ENCODE measurements around the gene CDCA5.
"Not testable (repeated sequence)": the region's sequence is repeated elsewhere in the genome, so short reads cannot be mapped to it uniquely, and the experiment has no call there.

The CDCA5 gene

GRCh38 chr11:65118891-65119669 is 35.2 kb upstream of the CDCA5 start:
- DNase-seq (ENCODE audit: low spot score) = not testable (repeated sequence)

DNA sequence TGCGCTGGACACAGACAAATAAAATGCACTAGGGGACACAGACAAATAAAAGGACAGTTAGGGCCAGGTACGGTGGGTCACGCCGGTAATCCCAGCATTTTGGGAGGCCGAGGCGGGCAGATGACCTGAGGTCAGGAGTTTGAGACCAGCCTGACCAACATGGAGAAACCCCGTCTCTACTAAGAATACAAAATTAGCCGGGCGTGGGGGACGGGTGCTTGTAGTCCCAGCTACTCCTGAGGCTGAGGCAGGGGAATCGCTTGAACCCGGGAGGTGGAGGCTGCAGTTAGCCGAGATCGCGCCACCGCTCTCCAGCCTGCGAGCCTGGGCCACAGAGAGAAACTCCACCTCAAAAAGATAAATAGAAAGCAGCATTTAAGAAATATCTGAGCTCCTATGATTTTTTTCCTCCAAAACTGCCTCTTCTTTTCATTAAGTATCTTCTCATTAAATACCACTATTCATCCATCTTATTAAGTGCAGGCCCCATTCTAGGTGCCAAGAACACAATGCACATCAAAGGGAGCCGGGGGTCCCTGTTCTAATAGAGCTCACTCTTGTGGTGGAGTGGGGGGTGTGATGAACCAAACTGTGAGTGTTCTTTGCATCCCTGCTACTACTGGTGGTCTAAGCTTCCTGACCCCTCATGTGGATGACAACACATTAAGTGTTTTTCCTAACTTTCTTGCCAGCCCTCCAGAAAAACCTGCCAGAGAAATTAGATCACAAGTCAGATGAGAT is 34.4 kb upstream of the CDCA5 start:
- DNase-seq (ENCODE audit: low spot score) = no peak

- DNase-seq (ENCODE audit: low spot score) = peak; percentile 85
Observed at GRCh38 chr11:65117206-65118096, 33.6 kb upstream of the CDCA5 start, which contains the start of gene ZNHIT2. ZNHIT2 (minus strand) TSS chr11:65117701; CDS start chr11:65117653, 48 bp downstream.

- no peak for DNase-seq (ENCODE audit: low spot score)
Observed at GRCh38 chr11:65116370-65117205, 32.7 kb upstream of the CDCA5 start.

DNA sequence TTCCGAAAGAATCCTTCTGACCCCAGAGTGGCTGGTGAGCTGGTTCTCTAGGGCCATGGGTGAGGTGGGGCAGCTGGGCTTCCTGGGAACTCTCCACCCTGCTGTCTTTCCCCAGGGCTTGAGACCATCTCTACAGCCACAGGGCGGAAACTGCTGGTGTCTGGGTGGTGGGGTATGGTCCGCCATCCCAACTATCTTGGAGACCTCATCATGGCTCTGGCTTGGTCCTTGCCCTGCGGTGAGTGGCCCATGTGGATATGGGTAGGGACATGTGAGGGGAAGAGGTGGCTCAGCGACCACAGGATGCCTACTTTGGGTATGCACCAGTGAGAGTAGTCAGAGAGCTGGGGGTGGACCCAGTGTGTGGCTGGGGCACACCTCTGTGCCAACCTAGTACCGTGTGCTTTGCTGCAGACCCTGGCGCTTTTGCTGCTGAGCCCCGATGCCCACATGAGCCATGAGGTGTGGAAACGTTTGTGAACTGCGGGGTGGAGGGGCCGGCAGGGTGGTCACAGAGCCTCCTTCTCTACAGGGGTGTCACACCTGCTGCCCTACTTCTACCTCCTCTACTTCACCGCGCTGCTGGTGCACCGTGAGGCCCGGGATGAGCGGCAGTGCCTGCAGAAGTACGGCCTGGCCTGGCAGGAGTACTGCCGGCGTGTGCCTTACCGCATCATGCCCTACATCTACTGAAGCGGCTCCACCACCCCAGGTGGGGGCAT is 31.7 kb upstream of the CDCA5 start:
- no peak for DNase-seq (ENCODE audit: low spot score)

GRCh38 chr11:65114538-65115171 is 30.8 kb upstream of the CDCA5 start:
- DNase-seq (ENCODE audit: low spot score) = no peak

- DNase-seq (ENCODE audit: low spot score) = no peak
Observed at GRCh38 chr11:65113839-65114238, 30.0 kb upstream of the CDCA5 start.

GRCh38 chr11:65113361-65113756 is 29.5 kb upstream of the CDCA5 start:
- no peak for DNase-seq (ENCODE audit: low spot score)

DNA sequence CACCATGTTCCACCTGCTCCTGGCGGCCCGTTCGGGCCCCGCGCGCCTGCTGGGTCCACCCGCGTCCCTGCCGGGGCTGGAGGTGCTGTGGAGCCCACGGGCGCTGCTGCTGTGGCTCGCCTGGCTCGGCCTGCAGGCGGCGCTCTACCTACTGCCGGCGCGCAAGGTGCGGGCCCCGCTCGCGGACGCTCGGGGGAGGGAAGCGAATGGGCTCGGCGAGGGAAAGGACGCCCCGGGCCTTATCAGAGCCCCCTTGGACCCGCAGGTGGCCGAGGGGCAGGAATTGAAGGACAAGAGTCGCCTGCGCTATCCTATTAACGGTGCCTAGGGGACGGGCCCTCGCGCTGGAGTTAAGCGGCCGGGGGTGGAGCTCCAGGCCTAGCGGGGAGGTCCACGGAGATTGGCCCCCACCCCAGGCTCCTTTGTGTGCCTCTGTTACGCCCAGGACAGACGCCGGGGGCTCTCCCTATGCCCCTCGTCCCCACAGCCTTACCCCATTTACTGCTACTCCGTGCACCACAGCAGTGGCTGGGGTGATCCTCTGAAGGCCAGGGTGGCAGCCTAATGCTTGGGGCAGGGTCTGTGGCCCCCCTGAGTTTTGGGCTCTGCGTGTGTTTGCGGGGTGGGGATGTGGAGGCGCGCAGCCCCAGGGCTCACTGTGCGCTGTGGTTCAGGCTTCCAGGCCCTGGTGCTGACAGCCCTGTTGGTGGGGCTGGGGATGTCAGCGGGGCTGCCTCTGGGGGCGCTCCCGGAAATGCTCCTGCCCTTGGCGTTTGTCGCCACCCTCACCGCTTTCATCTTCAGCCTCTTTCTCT is 28.9 kb upstream of the CDCA5 start:
- DNase-seq (ENCODE audit: low spot score) = peak; percentile 61

DNA sequence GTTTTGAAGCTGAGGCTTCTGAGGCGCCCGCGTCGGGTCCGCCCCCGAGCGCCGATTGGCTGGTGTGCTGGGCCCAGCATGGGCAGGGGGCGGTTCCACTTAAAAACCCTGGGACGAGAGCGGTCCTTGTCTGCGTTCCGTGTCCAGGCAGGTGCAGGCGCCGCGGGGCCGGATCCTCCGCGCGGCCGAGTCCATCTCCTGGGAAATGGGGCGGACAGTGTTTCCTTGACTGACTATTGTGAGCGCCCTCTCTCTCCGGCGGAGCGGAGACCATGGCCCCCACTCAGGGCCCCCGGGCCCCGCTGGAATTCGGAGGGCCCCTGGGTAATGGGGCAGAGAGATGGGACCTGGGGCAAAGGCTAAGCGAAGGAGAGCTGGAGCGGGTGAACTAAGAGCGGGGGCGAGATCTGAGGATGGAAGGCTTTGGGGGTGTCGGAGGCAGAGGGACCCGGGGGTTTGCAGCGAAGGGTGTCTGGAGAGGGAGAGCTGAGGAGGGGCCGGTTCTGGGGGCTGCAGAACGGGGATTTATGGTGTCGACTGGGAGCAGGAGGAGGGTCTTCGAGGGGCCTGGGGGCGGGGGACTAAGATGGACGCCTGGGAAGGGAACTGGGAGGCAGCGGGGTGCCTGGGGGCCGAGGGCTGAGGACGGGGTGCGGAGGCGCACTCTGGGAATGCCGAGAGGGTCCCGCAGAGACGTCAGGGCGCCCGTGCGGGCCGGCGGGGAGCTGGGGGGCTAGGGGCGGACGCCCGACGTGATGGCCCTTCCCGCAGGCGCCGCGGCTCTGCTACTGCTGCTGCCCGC is 28.1 kb upstream of the CDCA5 start, which contains the start of gene TM7SF2:
Gene TM7SF2 (plus strand): TSS at position 129 of the 802 bp plus-strand sequence. CDS start 144 bp downstream, at position 273.
- peak; percentile 96 for DNase-seq (ENCODE audit: low spot score)

DNA sequence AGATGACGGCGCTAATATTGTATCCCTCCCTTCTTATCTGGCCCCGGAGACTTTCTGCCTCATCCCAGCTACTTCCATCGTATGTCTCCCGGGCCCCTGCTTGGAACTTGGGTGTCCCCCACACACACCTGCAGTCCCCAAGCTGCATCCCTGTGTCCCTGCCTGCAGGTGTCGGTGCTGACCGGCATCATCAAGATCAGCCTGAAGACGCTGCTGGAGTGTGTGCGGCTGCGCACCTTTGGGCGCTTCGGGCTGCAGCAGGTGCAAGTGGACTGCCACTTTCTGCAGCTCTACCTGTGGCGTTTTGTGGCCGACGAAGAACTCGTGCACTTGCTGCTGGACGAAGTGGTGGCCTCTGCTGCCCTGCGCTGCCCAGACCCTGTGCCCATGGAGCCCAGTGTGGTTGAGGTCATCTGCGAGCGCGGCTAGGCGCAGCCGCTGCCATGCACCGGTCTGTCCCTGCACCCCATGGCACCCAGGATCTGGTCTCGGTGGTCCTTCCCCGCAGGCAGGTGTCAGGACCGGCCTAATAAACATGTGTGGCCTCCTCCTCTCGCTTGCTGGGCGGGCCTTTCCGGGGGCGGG is 27.4 kb upstream of the CDCA5 start:
- DNase-seq (ENCODE audit: low spot score) = no peak

GRCh38 chr11:65110354-65110861 is 26.6 kb upstream of the CDCA5 start:
- DNase-seq (ENCODE audit: low spot score) = peak; percentile 87

GRCh38 chr11:65109231-65110198 is 25.7 kb upstream of the CDCA5 start:
- no peak for DNase-seq (ENCODE audit: low spot score)

- no peak for DNase-seq (ENCODE audit: low spot score)
Observed at GRCh38 chr11:65108469-65109123, 24.8 kb upstream of the CDCA5 start.

DNA sequence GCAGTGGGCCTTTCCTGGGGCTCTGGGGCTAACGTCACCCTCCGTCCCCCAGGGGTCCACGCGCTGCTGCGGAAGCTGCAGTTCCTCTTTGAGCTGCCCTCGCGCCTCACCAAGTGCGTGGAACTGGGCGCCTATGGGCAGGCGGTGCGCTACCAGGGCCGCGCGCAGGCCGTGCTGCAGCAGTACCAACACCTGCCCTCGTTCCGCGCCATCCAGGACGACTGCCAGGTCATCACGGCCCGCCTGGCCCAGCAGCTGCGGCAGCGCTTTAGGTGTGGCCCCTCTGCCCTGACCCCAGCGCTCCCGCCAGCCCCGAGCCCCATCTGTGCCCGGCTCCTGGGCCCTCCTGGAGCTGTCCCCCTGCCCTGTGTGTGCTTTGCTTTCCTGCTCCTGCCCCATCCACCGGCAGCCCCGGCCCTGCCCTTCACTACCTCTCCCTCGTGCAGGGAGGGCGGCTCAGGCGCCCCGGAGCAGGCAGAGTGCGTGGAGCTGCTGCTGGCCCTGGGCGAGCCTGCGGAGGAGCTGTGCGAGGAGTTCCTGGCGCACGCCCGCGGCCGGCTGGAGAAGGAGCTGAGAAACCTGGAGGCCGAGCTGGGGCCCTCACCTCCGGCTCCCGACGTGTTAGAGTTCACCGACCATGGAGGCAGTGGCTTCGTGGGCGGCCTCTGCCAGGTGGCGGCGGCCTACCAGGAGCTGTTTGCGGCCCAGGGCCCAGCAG is 24.1 kb upstream of the CDCA5 start:
- DNase-seq (ENCODE audit: low spot score) = no peak
